ENCODE results near the gene KRT7.

KRT7 gene

DNA sequence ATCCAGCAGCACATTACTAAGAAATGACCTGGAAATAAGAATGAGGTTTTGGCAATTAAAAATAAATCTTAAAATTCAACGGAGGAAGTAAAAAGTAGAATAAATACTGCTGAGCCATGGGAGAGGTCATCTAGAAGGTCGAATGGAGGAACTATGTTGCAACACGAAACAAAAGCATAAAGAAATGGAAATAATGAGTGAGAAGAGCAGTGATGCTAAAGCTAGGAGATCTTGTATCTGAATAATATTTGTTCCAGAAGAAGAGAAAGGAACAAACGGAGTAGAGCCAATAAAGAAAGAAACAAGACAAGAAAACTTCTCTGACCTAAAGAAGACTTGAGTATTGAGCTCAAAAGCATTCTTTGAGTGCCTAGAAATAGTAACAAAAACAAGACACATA is 6.6 kb upstream of the KRT7 start:
- TF ChIP-seq, protein P1, sequence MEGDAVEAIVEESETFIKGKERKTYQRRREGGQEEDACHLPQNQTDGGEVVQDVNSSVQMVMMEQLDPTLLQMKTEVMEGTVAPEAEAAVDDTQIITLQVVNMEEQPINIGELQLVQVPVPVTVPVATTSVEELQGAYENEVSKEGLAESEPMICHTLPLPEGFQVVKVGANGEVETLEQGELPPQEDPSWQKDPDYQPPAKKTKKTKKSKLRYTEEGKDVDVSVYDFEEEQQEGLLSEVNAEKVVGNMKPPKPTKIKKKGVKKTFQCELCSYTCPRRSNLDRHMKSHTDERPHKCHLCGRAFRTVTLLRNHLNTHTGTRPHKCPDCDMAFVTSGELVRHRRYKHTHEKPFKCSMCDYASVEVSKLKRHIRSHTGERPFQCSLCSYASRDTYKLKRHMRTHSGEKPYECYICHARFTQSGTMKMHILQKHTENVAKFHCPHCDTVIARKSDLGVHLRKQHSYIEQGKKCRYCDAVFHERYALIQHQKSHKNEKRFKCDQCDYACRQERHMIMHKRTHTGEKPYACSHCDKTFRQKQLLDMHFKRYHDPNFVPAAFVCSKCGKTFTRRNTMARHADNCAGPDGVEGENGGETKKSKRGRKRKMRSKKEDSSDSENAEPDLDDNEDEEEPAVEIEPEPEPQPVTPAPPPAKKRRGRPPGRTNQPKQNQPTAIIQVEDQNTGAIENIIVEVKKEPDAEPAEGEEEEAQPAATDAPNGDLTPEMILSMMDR (conservative IDR thresholded peaks at IDR 0.05; ENCODE audit: low read length), result no peak
- H3K4me3 ChIP-seq (ENCODE audit: low read length), result no peak overlapping the region
- no peak for DNase-seq (ENCODE audit: low read depth)

DNA sequence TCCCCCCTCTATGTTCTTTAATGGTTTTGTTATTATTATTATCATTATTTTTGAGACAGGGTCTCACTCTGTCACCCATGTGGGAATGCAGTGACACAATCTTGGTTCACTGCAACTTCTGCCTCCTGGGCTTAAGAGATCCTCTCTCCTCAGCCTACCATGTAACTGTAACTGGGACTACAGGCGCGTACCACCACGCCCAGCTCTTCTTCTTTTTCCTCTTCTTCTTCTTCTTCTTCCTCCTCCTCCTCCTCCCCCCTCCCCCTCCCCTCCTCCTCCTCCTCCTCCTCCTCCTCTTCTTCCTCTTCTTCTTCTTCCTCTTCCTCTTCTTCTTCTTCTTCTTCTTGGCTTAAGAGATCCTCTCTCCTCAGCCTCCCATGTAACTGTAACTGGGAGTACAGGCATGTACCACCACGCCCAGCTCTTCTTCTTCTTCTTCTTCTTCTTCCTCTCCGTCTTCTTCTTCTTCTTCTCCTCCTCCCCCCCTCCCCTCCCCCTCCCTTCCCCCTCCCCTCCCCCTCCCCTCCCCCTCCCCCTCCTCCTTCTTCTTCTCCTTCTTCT is 5.4 kb upstream of the KRT7 start:
- H3K4me3 ChIP-seq (ENCODE audit: low read length), result no peak overlapping the region
- TF ChIP-seq, protein P1 (conservative IDR thresholded peaks at IDR 0.05; ENCODE audit: low read length), result no peak

DNA sequence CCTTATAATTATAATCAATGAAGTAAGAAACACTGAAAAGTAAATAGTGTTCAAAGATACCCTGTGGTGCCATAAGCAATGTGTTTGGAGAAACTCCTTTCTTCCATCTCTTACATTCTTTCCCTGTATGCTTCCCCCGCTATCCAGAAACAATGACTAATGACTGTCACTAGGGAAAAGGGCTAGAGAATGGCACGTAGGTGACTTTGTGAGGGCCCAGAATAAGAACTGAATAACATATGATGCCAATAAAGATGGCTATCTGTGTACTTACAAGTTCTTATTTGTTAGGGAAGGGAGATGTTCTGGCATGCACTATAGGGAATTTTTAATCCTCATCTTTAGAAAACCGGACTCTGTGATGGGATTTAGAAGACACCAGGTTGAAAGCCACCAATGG is 4.7 kb upstream of the KRT7 start:
- DNase-seq (ENCODE audit: low read depth), result no peak
- no peak overlapping the region for H3K4me3 ChIP-seq (ENCODE audit: low read length)
- TF ChIP-seq, protein P1 (conservative IDR thresholded peaks at IDR 0.05; ENCODE audit: low read length), result no peak

More for the DNA sequence above, 5.4 kb upstream of the KRT7 start:
- DNase-seq (ENCODE audit: low read depth), result no peak

DNA sequence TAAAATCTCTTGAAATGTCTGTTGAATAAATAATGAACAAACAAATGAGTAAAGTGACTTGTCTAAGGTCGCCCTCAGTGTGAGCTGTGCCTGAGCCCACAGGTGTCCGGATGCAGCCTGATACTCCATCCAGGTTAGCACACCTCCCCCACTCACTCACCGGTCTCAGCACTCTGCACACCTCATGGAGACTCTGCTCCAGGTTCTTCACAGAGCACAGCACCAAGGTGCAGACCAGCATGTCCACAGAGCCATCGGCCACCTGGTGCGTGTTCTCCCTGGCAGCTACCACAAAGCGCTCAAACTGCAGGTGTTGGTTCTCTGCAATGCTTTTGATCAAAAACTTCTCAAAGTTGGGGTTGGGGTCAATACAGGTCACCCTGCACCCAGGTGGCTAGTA is 4.1 kb upstream of the KRT7 start:
- no peak for DNase-seq (ENCODE audit: low read depth)
- H3K4me3 ChIP-seq (ENCODE audit: low read length), result no peak overlapping the region
- TF ChIP-seq, protein P1 (conservative IDR thresholded peaks at IDR 0.05; ENCODE audit: low read length), result no peak

DNA sequence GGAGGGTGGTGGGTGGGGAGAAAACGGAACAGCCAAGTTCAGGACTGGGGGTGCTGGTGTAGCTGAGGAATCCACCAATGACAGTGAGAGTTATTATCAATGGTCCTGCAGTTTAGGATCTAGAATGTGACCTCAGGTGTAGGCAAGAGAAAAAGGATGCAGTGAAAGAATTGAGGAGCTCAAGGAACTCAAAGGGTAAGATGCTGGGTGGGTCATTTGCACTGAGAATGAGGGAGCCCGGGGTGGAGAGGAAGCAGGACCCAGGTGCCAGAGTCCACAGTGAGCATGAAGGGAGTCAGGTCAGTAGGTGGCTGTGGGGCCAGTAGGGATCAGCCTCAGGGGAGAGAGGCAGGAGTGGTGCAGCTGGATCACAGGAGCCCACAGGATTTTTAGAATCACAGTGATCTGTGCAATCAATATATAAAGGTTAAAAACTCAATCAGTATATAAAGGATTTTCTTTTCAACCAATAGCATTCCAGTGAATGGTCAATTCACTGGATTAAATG is 3.2 kb upstream of the KRT7 start:
- TF ChIP-seq, protein P1 (conservative IDR thresholded peaks at IDR 0.05; ENCODE audit: low read length), result no peak
- H3K4me3 ChIP-seq (ENCODE audit: low read length), result no peak overlapping the region
- no peak for DNase-seq (ENCODE audit: low read depth)

DNA sequence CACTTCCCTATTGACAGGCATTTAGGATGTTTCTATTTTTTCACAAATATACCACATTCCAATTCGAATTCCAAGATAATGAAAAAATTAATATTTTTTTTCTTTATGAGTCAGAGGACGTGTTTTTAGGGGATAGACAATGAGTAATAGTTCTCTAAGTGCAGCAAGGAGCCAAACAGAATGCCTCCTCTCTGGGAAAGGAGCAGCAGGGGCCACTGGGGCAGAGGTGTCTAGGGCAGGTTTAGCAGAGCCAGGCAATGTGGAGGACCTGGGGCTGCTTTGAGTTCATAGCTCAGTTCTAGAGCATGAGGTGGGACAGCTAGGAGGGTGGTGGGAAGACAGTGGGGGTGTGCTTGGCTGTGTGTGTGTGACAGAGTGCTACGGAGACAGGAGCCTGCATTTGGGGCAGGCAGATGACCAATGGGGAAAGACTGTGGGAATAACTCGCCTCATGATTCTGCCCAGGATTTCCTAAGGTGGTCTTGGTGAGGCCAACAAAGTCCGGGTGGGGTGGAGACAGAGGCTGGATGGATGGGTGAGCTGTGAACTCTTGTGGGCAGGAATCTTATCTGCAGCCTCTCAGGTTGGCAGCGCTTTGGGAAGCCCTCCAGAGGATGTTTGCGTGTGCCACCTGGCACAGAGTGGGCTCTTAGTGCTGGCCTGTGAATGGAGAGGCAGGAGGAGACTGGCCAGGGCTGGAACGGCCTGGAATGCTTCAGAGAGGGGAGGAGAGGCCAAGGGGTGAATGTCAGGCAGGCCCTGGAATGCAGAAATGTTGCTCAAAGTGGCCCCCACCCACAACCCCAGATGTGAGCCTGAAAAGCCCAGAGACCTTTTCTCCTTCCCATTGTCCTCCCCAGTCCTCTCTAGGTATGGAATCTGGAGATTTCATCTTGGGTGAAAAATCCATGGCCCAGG is 2.4 kb upstream of the KRT7 start:
- peak; percentile 86 for DNase-seq (ENCODE audit: low read depth)
- TF ChIP-seq, protein P1 (conservative IDR thresholded peaks at IDR 0.05; ENCODE audit: low read length), result no peak
- peak overlapping the region; percentile 24 for H3K4me3 ChIP-seq (ENCODE audit: low read length)
